GM12801 (cell line): ENCODE results near the gene RHOT1.

Experiments
- CTCF ChIP-seq: IDR thresholded peaks from one replicate; pipeline ENCODE4 v1.5.1; 2011; ENCODE audit warnings: control low read depth; ENCODE audit not compliant: insufficient read length; ENCODE audit errors: extremely low read depth

Gene RHOT1

GRCh38 chr17:32120716-32121115 is 21.6 kb upstream of the RHOT1 start:
- no peak for TF ChIP-seq CTCF

DNA sequence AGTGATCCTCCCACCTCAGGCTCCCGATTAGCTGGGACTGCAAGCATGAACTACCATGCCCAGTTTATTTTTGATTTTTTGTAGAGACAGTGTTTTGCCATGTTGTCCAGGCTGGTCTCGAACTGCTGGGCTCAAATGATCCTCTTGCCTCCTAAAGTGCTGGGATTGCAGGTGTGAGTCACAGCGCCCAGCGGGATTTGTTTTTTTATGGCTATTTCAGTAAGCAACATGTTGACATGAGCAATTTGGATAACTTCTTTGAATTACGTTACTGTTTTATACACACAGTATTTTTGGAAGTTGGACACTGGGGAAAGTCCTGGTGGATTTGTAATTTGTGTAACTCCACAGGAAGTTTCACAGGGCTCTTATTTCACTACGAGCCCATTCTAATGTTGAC is 18.5 kb upstream of the RHOT1 start:
- no peak for TF ChIP-seq CTCF

DNA sequence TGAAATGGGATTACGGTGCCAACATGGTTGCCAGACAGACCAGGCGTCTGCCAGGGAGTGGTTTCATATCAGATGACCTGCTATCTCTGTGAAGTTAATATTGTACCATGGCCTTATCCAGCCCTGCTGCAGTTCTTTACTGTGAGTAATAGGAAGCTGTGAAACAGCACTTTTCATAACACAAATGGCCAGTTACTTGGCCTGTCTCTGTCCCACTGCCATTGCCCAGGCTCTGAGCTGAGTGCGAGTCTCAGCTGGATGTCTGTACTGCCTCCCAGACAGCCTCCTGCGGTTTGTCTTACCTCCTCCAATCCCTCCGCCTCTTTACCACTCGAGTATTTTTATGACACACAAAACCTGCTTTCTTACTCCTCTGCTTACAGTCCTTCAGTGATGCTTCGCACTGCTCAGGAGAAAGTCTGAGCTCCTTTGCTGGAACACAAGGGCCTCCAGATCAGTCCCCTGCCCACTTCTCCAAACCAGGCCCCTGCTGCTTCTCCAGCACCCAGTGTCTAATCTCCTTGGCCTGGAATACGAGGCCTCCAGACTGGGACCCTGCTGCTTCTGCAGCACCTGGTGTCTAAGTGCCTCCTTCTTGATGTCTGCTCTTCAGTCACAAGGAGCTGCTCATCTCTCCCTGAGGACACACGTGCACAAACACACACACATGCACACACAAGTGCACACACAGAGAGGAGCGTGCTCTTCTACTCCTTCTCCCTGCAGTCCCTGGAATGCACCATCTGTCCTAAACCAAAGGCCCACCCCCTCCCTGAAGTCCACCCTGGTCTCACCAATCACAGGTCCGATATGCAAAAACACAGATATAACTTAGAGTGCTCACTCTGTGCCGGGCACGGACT is 17.1 kb upstream of the RHOT1 start:
- no peak for TF ChIP-seq CTCF

- no peak for TF ChIP-seq CTCF
Measured at GRCh38 chr17:32125848-32126153, 16.5 kb upstream of the RHOT1 start.

- TF ChIP-seq CTCF, result no peak
Measured at GRCh38 chr17:32126325-32126724, 16.0 kb upstream of the RHOT1 start.

DNA sequence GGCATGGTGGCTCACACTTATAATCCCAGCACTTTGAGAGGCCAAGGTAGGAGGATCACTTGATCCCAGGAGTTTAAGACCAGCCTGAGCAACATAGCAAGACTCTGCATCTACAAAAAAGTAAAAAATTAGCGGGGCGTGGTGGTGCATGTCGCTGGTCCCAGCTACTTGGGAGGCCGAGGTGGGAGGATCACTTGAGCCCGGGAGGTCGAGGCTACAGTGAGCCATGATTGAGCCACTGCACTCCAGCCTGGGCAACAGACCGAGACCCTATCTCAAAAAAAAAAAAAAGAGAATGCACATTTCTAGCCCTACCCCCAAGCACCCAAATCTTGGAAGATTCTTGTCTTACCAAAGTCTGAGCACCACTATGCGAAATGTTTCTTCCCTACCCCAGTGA is 15.6 kb upstream of the RHOT1 start:
- TF ChIP-seq CTCF, result no peak

GRCh38 chr17:32127158-32127897 is 15.0 kb upstream of the RHOT1 start:
- TF ChIP-seq CTCF, result no peak
